HepG2 (cell line): Measurements from ENCODE around the gene TBL2. TPM values are rescaled to one million over a fixed set of nuclear protein-coding genes. Genes with fewer than 3 reads are reported as not detected.
A peak's percentile ranks its signal among the peaks of the same experiment; 100 is the strongest.

Experiments
- GLI4 ChIP-seq: sonication (generic); formaldehyde crosslinking; IDR thresholded peaks from 2 replicates; pipeline ENCODE4 v1.5.1; 2020; ENCODE audit warnings: missing genetic modification reagents, mild to moderate bottlenecking, moderate library complexity, borderline replicate concordance
- HIVEP1 ChIP-seq: sonication (generic); formaldehyde crosslinking; IDR thresholded peaks from 2 replicates; pipeline ENCODE4 v1.4.0; 2020; ENCODE audit warnings: mild to moderate bottlenecking, missing genetic modification reagents
- HOXA7 ChIP-seq: sonication (generic); formaldehyde crosslinking; IDR thresholded peaks from 2 replicates; pipeline ENCODE4 v1.8.1; 2022; ENCODE audit warnings: mild to moderate bottlenecking, missing genetic modification reagents, moderate library complexity
- KDM4B ChIP-seq: sonication (generic); formaldehyde crosslinking; IDR thresholded peaks from 2 replicates; pipeline ENCODE4 v1.4.0; 2020; ENCODE audit warnings: missing genetic modification reagents
- PRPF4 ChIP-seq: fragments of 200-400 bp; formaldehyde crosslinking; IDR thresholded peaks from 2 replicates; pipeline ENCODE4 v1.6.1; 2016; ENCODE audit warnings: low read length, low read depth; ENCODE audit not compliant: poor library complexity, severe bottlenecking
- RXRA ChIP-seq: sonication (generic); formaldehyde crosslinking; IDR thresholded peaks from 2 replicates; pipeline ENCODE4 v1.5.1; 2020; ENCODE audit warnings: missing genetic modification reagents
- SMAD9 ChIP-seq: sonication (generic); formaldehyde crosslinking; IDR thresholded peaks from 2 replicates; pipeline ENCODE4 v1.5.1; 2020; ENCODE audit warnings: mild to moderate bottlenecking, missing genetic modification reagents
- SNAPC2 ChIP-seq: sonication (generic); formaldehyde crosslinking; IDR thresholded peaks from 2 replicates; pipeline ENCODE4 v1.8.1; 2022; ENCODE audit warnings: mild to moderate bottlenecking, missing genetic modification reagents
- SP2 ChIP-seq: sonication (generic); formaldehyde crosslinking; IDR thresholded peaks from 2 replicates; pipeline ENCODE4 v1.5.1; 2020; ENCODE audit warnings: mild to moderate bottlenecking, missing genetic modification reagents
- TOE1 ChIP-seq: sonication (generic); formaldehyde crosslinking; IDR thresholded peaks from 2 replicates; pipeline ENCODE4 v1.4.0; 2020; ENCODE audit warnings: mild to moderate bottlenecking, missing genetic modification reagents
- ZNF160 ChIP-seq: sonication (generic); formaldehyde crosslinking; IDR thresholded peaks from 2 replicates; pipeline ENCODE4 v1.8.0; 2022; ENCODE audit warnings: mild to moderate bottlenecking, inconsistent platforms, missing genetic modification reagents
- ZNF326 ChIP-seq: sonication (generic); formaldehyde crosslinking; IDR thresholded peaks from 2 replicates; pipeline ENCODE4 v1.4.0; 2020; ENCODE audit warnings: missing genetic modification reagents, borderline replicate concordance
- ZNF430 ChIP-seq: sonication (generic); formaldehyde crosslinking; IDR thresholded peaks from 2 replicates; pipeline ENCODE4 v1.9.0; 2021; ENCODE audit warnings: mild to moderate bottlenecking, missing genetic modification reagents
- ZNF800 ChIP-seq: sonication (generic); formaldehyde crosslinking; IDR thresholded peaks from 2 replicates; pipeline ENCODE4 v1.4.0; 2020; ENCODE audit warnings: missing genetic modification reagents
- polyA plus RNA-seq, 8 experiments: library from polyadenylated mRNA; depleted of rRNA in 3 of 8; stranded (reverse) in 7 of 8; unstranded in 1 of 8; fragments of >200 nt; fragmentation: Illumina TruSeq in 4 of 8; extraction: Trizol in 4 of 8; gene quantifications; 2 replicates each; pipeline versions ENCODE4 v1.2.1 to v1.2.3, GENCODE V29; 2011 to 2016; ENCODE audit warnings: low read depth in 4 of 8, missing spikeins in 1 of 8, mixed read lengths in 1 of 8; ENCODE audit not compliant: insufficient read depth in 1 of 8
- total RNA-seq, 5 experiments: library from RNA; depleted of rRNA; stranded (reverse); fragments of >200 nt; fragmentation: Illumina TruSeq; extraction: Trizol; gene quantifications; 2 replicates each; pipeline ENCODE4 v1.2.3, GENCODE V29; 2016; ENCODE audit warnings: low read depth in 1 of 5
- TF ChIP-seq, protein P1 (sequence below), 2 experiments: IDR thresholded peaks; 2 replicates each; pipeline ENCODE4 v1.6.1; 2011 to 2012; ENCODE audit warnings: low read length in 2 of 2, borderline replicate concordance in 1 of 2, low read depth in 1 of 2, mild to moderate bottlenecking in 1 of 2, moderate library complexity in 1 of 2
- TF ChIP-seq, protein P2 (sequence below): sonication (generic); formaldehyde crosslinking; conservative IDR thresholded peaks from 2 replicates; pipeline ENCODE4 v1.8.0; 2022; ENCODE audit warnings: low read depth, missing genetic modification reagents
- TF ChIP-seq, protein P3 (sequence below): sonication (generic); formaldehyde crosslinking; IDR thresholded peaks from 2 replicates; pipeline ENCODE4 v1.4.0; 2020; ENCODE audit warnings: missing genetic modification reagents, mild to moderate bottlenecking, borderline replicate concordance

TBL2 gene
- total and polyA plus RNA-seq, 2 of the 13 experiments (the other 11 are each of a cell fraction or from before 2014, with no cell fraction given) = 43.4 to 47.2 TPM

- TF ChIP-seq, protein P1, sequence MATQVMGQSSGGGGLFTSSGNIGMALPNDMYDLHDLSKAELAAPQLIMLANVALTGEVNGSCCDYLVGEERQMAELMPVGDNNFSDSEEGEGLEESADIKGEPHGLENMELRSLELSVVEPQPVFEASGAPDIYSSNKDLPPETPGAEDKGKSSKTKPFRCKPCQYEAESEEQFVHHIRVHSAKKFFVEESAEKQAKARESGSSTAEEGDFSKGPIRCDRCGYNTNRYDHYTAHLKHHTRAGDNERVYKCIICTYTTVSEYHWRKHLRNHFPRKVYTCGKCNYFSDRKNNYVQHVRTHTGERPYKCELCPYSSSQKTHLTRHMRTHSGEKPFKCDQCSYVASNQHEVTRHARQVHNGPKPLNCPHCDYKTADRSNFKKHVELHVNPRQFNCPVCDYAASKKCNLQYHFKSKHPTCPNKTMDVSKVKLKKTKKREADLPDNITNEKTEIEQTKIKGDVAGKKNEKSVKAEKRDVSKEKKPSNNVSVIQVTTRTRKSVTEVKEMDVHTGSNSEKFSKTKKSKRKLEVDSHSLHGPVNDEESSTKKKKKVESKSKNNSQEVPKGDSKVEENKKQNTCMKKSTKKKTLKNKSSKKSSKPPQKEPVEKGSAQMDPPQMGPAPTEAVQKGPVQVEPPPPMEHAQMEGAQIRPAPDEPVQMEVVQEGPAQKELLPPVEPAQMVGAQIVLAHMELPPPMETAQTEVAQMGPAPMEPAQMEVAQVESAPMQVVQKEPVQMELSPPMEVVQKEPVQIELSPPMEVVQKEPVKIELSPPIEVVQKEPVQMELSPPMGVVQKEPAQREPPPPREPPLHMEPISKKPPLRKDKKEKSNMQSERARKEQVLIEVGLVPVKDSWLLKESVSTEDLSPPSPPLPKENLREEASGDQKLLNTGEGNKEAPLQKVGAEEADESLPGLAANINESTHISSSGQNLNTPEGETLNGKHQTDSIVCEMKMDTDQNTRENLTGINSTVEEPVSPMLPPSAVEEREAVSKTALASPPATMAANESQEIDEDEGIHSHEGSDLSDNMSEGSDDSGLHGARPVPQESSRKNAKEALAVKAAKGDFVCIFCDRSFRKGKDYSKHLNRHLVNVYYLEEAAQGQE (IDR thresholded peaks at IDR 0.05; ENCODE audit: borderline replicate concordance in 1 of 2, low read depth in 1 of 2, low read length in 2 of 2) = no peak
- TF ChIP-seq RXRA (CRISPR knock-in tag) (peak; percentile 54; the same call in 1 of the 2 replicates), HOXA7 (no peak), HIVEP1 (CRISPR knock-in tag) (peak; percentile 95), GLI4 (CRISPR knock-in tag) (no peak; the same call in 1 of the 2 replicates), KDM4B (CRISPR knock-in tag) (no peak; the same call in 1 of the 2 replicates), SNAPC2 (CRISPR knock-in tag) (no peak), ZNF160 (CRISPR knock-in tag) (peak; percentile 92), SP2 (CRISPR knock-in tag) (no peak), PRPF4 (no peak), ZNF326 (CRISPR knock-in tag) (no peak), ZNF430 (CRISPR knock-in tag) (peak; percentile 78; the same call in 1 of the 2 replicates), TOE1 (CRISPR knock-in tag) (peak; percentile 91; the same call in 1 of the 2 replicates), SMAD9 (CRISPR knock-in tag) (peak; percentile 68; the same call in 1 of the 2 replicates), ZNF800 (CRISPR knock-in tag) (peak; percentile 43; the same call in 1 of the 2 replicates)
- TF ChIP-seq, protein P2, sequence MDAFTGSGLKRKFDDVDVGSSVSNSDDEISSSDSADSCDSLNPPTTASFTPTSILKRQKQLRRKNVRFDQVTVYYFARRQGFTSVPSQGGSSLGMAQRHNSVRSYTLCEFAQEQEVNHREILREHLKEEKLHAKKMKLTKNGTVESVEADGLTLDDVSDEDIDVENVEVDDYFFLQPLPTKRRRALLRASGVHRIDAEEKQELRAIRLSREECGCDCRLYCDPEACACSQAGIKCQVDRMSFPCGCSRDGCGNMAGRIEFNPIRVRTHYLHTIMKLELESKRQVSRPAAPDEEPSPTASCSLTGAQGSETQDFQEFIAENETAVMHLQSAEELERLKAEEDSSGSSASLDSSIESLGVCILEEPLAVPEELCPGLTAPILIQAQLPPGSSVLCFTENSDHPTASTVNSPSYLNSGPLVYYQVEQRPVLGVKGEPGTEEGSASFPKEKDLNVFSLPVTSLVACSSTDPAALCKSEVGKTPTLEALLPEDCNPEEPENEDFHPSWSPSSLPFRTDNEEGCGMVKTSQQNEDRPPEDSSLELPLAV (CRISPR knock-in tag) = peak; percentile 83; the same call in 1 of the 2 replicates
- TF ChIP-seq, protein P3, sequence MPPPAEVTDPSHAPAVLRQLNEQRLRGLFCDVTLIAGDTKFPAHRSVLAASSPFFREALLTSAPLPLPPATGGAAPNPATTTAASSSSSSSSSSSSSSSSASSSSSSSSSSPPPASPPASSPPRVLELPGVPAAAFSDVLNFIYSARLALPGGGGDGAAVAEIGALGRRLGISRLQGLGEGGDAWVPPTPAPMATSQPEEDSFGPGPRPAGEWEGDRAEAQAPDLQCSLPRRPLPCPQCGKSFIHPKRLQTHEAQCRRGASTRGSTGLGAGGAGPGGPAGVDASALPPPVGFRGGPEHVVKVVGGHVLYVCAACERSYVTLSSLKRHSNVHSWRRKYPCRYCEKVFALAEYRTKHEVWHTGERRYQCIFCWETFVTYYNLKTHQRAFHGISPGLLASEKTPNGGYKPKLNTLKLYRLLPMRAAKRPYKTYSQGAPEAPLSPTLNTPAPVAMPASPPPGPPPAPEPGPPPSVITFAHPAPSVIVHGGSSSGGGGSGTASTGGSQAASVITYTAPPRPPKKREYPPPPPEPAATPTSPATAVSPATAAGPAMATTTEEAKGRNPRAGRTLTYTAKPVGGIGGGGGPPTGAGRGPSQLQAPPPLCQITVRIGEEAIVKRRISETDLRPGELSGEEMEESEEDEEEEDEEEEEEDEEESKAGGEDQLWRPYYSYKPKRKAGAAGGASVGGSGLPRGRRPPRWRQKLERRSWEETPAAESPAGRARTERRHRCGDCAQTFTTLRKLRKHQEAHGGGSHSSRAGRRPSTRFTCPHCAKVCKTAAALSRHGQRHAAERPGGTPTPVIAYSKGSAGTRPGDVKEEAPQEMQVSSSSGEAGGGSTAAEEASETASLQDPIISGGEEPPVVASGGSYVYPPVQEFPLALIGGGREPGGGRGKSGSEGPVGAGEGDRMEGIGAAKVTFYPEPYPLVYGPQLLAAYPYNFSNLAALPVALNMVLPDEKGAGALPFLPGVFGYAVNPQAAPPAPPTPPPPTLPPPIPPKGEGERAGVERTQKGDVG = no peak; the same call in 1 of the 2 replicates
Observed at GRCh38 chr7:73557397-73558257, 20.8 kb downstream of the TBL2 start, which contains the start of gene BCL7B (continued).
